CD4-positive, alpha-beta T cell treated with Interleukin-10 for 1 hour (primary cell): Measurements from ENCODE around the gene COPZ2.

Experiments
- DNase-seq: peaks from one replicate; pipeline ENCODE4 v3.0.0-alpha.2; 2020

Gene COPZ2

GRCh38 chr17:47982645-47983390, 54.8 kb downstream of the COPZ2 start:
- no peak for DNase-seq

- no peak for DNase-seq
Measured at GRCh38 chr17:47982091-47982617, 55.4 kb downstream of the COPZ2 start.

DNA sequence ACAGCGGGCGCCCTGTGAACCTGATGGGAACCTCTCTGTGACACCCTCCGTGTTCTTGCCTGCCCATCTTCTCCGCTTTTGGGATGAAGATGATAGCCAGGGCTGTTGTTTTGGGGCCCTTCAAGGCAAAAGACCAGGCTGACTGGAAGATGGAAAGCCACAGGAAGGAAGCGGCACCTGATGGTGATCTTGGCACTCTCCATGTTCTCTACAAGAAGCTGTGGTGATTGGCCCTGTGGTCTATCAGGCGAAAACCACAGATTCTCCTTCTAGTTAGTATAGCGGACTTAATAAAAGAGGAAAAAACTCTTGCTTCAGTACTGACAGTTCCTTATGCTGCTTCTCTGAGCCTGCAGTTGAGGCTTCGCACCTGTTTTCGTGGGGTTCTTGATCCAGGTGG, 56.1 kb downstream of the COPZ2 start:
- peak; percentile 25 for DNase-seq

- no peak for DNase-seq
Measured at GRCh38 chr17:47980541-47980940, 57.1 kb downstream of the COPZ2 start.

- peak; percentile 61 for DNase-seq
Measured at GRCh38 chr17:47978324-47978723, 59.3 kb downstream of the COPZ2 start.
